IPS DF 4.7 (cell line): ENCODE measurements around the gene TPBGL.

ENCODE experiments used
- DNase-seq: peaks from one replicate; pipeline ENCODE4 v3.0.0-alpha.2; 2013; ENCODE audit warnings: low spot score; ENCODE audit errors: extremely low read depth

TPBGL gene

GRCh38 chr11:75240311-75241035 is at the start of gene TPBGL:
TSS of gene TPBGL (plus strand) at chr11:75240774. CDS start at chr11:75241050, 276 bp downstream.
- DNase-seq: no peak

- DNase-seq: no peak
Observed at GRCh38 chr11:75191330-75191717, 49.2 kb upstream of the TPBGL start.

GRCh38 chr11:75193271-75193670 is 47.3 kb upstream of the TPBGL start:
- DNase-seq: no peak

- DNase-seq: no peak
Observed at GRCh38 chr11:75193711-75194110, 46.9 kb upstream of the TPBGL start.

- no peak for DNase-seq
Observed at GRCh38 chr11:75194147-75194546, 46.4 kb upstream of the TPBGL start.

- no peak for DNase-seq
Observed at GRCh38 chr11:75195167-75195962, 45.2 kb upstream of the TPBGL start.

GRCh38 chr11:75196426-75196825 is 44.1 kb upstream of the TPBGL start:
- DNase-seq: no peak

- no peak for DNase-seq
Observed at GRCh38 chr11:75197512-75198277, 42.9 kb upstream of the TPBGL start.

GRCh38 chr11:75198278-75198973 is 42.1 kb upstream of the TPBGL start:
- no peak for DNase-seq

- DNase-seq: no peak
Observed at GRCh38 chr11:75199412-75199955, 41.1 kb upstream of the TPBGL start.

- no peak for DNase-seq
Observed at GRCh38 chr11:75200051-75200450, 40.5 kb upstream of the TPBGL start.

- no peak for DNase-seq
Observed at GRCh38 chr11:75200531-75200930, 40.0 kb upstream of the TPBGL start.

GRCh38 chr11:75201771-75202170 is 38.8 kb upstream of the TPBGL start:
- DNase-seq: no peak

- DNase-seq: no peak
Observed at GRCh38 chr11:75202195-75202594, 38.4 kb upstream of the TPBGL start.

- DNase-seq: no peak
Observed at GRCh38 chr11:75203138-75203537, 37.4 kb upstream of the TPBGL start.

GRCh38 chr11:75203641-75204011 is 36.9 kb upstream of the TPBGL start:
- DNase-seq: no peak

- no peak for DNase-seq
Observed at GRCh38 chr11:75204012-75204674, 36.4 kb upstream of the TPBGL start.

GRCh38 chr11:75204685-75205563 is 35.6 kb upstream of the TPBGL start:
- DNase-seq: peak; percentile 33

GRCh38 chr11:75205564-75206020 is 35.0 kb upstream of the TPBGL start:
- DNase-seq: no peak

- no peak for DNase-seq
Observed at GRCh38 chr11:75208446-75208845, 32.1 kb upstream of the TPBGL start.
